VCaP (cell line): ENCODE results near the gene WDFY4.

Experiments used
- H3K27ac ChIP-seq: fragments of 450-650 bp; 2 replicates; pipeline ENCODE4 v1.5.1; 2017
- TF ChIP-seq, protein P1 (sequence below): fragments of 450-650 bp; conservative IDR thresholded peaks from 2 replicates; pipeline ENCODE4 v1.5.1; 2017; ENCODE audit warnings: mild to moderate bottlenecking, moderate library complexity

Gene WDFY4

DNA sequence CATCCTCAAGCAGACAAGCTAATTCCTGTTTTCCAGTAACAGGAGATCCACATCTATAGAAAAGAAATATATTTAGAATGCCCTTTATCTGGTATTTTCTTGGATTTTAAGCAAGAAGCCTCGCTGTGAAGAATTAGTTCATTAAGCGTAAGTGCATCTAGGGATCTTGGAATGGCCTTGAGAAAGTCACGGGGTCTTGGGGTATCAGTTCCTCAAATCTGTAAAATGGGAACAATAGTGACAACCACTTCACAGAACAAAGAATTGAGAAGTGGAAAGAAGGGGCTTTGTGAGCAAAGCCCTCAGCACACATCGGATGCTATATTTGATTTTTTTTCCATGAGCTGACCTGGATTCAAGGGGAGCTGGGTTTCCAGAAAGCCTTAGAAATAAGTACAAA lies 32.3 kb upstream of the WDFY4 start:
- TF ChIP-seq, protein P1, sequence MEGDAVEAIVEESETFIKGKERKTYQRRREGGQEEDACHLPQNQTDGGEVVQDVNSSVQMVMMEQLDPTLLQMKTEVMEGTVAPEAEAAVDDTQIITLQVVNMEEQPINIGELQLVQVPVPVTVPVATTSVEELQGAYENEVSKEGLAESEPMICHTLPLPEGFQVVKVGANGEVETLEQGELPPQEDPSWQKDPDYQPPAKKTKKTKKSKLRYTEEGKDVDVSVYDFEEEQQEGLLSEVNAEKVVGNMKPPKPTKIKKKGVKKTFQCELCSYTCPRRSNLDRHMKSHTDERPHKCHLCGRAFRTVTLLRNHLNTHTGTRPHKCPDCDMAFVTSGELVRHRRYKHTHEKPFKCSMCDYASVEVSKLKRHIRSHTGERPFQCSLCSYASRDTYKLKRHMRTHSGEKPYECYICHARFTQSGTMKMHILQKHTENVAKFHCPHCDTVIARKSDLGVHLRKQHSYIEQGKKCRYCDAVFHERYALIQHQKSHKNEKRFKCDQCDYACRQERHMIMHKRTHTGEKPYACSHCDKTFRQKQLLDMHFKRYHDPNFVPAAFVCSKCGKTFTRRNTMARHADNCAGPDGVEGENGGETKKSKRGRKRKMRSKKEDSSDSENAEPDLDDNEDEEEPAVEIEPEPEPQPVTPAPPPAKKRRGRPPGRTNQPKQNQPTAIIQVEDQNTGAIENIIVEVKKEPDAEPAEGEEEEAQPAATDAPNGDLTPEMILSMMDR: no peak
- H3K27ac ChIP-seq: no peak overlapping the region

DNA sequence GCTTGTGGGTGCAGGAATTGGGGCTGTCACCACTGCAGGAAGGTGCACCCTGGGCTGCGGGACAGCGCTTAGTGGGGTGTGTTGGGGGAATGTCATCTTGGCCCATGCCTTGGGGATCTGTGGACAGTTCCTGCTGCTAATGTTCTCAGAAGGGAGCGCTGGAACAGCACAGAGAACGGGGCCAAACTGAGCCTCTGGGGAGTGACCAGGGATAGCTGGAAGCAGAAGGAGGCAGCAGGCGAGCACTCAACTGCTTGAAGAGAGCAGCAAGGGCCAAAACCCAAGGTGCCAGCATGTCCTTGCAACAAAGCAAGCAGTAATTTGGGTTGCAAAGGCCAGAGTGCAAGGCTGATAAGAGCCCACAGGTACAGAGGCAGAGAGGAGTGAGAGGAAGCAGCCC lies 31.3 kb upstream of the WDFY4 start:
- TF ChIP-seq, protein P1: no peak

DNA sequence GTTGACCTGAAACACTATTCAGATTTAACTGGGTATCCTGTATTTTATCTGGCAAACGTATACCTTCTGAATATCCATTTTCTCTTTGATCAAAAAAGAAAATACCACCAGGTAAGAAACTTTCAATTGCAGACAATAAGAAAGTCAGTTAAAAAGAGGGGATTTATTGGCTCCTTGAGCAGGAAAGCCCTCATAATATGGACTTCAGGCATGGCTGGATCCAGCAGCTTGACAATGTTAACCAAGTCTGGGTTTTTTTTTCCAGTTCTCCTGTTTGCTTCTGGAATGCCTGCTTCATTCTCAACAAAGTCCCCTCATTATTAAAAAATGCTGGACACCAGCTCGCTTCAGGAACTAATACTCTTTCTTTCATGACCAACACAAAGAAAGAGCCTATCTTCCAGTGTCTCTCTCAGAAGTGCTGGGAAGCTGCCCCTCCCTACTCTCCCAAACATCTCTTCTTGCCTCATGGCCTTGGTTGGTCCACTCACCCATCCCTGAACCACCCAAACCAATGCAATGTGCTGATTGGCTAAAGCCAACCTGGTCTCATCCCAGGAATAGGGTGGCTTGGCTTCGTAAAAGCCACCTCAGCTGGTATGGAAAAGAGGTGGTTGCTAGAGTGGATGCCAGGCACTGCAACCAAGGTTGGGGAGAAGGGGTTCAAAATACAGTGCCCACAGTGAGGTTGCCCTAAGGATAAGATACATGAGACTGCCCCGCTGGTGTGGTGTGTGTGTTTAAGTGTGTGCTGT lies 30.6 kb upstream of the WDFY4 start:
- H3K27ac ChIP-seq: no peak overlapping the region
- TF ChIP-seq, protein P1: no peak

More for the DNA sequence above, 31.3 kb upstream of the WDFY4 start:
- H3K27ac ChIP-seq: no peak overlapping the region

DNA sequence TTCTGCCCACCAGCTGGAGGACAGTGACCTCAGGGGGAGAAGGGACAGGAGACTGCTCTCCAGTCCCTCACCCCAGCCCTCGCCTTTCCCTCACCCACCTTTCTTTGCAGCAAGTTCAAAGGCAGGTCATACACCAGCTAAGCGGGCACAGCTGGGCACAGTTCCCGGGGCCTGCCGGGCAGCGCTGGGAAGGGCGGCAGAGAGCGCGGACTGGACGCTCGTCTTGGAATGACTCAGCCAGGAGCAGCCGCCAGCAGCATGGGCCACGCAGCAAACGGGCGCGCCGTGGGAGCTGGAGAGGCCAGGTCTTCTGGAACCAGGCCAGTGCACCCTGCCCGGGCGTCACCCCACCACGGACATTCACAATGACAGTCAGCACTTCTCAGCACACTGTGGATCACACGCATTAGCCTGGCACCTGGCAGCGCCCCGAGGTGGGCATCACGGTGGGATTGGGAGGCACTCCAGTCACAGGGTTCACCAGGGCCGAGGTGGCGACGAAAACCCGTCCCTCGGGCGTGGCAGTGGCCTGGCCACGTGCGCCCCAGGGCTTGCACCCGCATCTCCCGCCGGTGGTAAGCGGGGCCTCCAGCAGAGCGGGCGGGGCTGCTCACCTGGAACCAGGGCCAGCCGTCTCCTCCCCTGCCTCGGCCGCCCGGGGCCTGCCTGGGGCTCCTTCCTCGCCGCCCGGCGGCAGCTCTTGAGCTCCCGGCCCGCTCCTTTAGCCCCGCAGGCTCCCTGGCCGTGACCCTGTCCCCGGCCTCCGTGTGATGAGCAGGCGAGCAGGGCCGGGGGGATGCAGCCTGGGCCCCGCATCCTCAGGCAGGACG lies 29.0 kb upstream of the WDFY4 start:
- TF ChIP-seq, protein P1: no peak
- peak overlapping the region; percentile 20; the same call in 1 of the 2 replicates for H3K27ac ChIP-seq

DNA sequence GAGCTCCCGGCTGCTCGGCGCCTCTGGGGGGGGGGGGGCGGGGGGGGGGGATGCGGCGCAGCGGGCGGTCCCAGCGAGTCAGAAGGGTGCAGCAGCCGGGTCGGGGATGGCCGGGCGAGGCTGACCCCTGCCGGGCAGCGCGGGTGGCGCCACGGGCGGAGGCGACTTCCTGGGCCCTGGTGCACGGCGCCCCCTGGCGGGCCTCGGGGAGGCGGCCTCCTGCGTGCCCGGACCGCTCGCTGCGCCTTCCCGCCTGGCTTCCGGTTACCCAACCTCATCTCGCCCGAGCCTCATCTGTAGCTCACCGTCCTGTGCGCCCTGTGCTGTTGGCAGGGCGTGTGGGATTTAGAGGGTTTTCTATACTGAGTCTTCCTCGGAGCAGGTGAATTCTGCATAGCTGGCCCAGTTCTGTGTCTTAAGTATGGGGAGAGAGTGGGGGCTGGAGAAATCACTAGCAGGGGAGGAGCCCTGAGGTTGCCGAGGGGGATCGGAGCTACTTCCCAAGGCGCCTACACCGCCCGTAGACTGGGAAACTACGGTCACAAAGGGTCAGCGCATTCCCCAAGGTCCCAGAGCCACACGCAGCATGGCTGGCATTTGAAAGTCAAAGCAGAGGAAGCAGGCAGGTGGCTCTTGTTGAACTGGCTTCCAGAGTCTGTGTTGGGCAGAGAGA lies 28.3 kb upstream of the WDFY4 start:
- TF ChIP-seq, protein P1: peak; percentile 99
- H3K27ac ChIP-seq: peak overlapping the region; percentile 20; the same call in 1 of the 2 replicates

DNA sequence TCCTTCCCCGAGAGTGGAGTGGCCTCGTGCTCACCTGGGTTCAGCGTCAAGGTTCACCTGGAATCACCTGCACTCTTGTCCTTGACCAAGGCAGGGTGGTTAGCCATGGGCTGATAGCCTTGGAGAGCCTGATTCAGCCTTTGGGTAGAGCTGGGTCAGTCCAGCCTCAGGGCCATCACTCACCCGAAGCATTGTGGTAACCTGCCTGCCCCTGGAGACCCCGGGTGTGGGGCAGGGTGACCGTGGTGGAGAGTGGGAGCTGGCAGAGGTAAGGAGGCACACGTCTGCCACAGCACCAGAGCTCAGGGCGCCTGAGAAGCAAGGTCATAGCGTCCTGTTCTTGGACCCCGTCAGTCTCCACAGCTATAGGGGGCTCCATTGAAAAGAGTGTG lies 27.8 kb upstream of the WDFY4 start:
- TF ChIP-seq, protein P1: no peak
- H3K27ac ChIP-seq: no peak overlapping the region

DNA sequence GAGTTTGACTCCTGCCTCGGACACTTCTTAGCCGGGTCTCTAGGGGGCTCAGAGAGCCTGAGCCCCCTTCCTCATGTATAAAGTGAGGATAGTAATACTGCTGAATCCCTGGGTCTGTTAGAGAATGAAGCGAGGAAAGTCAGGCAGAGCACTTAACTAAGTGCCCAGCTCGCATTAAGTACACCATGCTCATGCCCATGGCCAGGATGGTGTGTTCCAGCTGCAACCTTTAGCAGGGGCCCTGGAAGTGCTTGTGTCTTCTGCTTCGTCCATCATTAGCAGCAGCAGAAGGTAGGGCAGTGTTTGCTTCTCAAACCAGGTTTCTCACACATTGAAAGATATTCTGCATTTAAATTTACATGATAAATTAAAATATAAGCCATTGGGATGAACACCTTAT lies 27.3 kb upstream of the WDFY4 start:
- TF ChIP-seq, protein P1: no peak

More for the DNA sequence above, 27.3 kb upstream of the WDFY4 start:
- no peak overlapping the region for H3K27ac ChIP-seq
